Measurements from ENCODE around the gene PIP5K1B.

The PIP5K1B gene

DNA sequence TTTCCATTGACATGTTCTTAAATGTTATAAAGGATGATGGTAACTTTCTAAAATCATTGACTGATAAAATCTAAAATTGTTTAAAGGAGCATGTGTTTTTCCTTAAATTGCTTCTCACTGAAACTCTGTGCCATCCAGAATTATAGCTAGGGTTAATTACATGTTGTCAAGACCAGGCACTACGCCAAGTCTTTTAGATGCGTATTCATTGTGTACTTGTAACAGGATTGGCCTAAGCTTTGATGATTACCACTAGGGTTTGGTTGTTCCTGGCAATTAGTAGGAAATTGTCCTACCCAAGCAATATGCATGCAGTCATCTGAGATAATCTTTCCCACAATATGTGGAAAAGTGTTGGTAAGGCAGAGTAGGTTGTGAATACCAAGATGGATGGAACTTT is 265.1 kb downstream of the PIP5K1B start:
- no peaks in the 10 kb centered on the region for H3K79me2 ChIP-seq (ENCODE audit: control insufficient read depth, insufficient read depth, low read length, unreplicated experiment)
- H3K27ac ChIP-seq (ENCODE audit: low read depth, low read length), result no peak overlapping the region
- H2AFZ ChIP-seq (ENCODE audit: low read length, unreplicated experiment), result no peak overlapping the region
- no peak overlapping the region for H3K4me3 ChIP-seq (ENCODE audit: low read depth, low read length)
- no peaks in the 10 kb centered on the region for H3K4me1 ChIP-seq (ENCODE audit: control insufficient read depth, insufficient read depth, low read length, unreplicated experiment)
- H3K27me3 ChIP-seq (ENCODE audit: insufficient read depth, low read length), result peaks cover 14% of the 10 kb centered on the region
- H3K36me3 ChIP-seq (ENCODE audit: insufficient read depth, low read length), result no peaks in the 10 kb centered on the region

GRCh38 chr9:68973619-68974018 is 268.6 kb downstream of the PIP5K1B start:
- H3K79me2 ChIP-seq (ENCODE audit: control insufficient read depth, insufficient read depth, low read length, unreplicated experiment), result no peaks in the 10 kb centered on the region
- no peak overlapping the region for H2AFZ ChIP-seq (ENCODE audit: low read length, unreplicated experiment)
- H3K27me3 ChIP-seq (ENCODE audit: insufficient read depth, low read length), result peaks cover 21% of the 10 kb centered on the region
- no peaks in the 10 kb centered on the region for H3K4me1 ChIP-seq (ENCODE audit: control insufficient read depth, insufficient read depth, low read length, unreplicated experiment)
- no peaks in the 10 kb centered on the region for H3K36me3 ChIP-seq (ENCODE audit: insufficient read depth, low read length)
- no peak overlapping the region for H3K4me3 ChIP-seq (ENCODE audit: low read depth, low read length)
- H3K27ac ChIP-seq (ENCODE audit: low read depth, low read length), result no peak overlapping the region

- no peak overlapping the region for H3K4me3 ChIP-seq (ENCODE audit: low read depth, low read length)
- no peaks in the 10 kb centered on the region for H3K4me1 ChIP-seq (ENCODE audit: control insufficient read depth, insufficient read depth, low read length, unreplicated experiment)
- no peak overlapping the region for H3K27ac ChIP-seq (ENCODE audit: low read depth, low read length)
- H3K36me3 ChIP-seq (ENCODE audit: insufficient read depth, low read length), result no peaks in the 10 kb centered on the region
- peaks cover 27% of the 10 kb centered on the region for H3K27me3 ChIP-seq (ENCODE audit: insufficient read depth, low read length)
- H3K79me2 ChIP-seq (ENCODE audit: control insufficient read depth, insufficient read depth, low read length, unreplicated experiment), result no peaks in the 10 kb centered on the region
- no peak overlapping the region for H2AFZ ChIP-seq (ENCODE audit: low read length, unreplicated experiment)
These were observed 269.4 kb downstream of the PIP5K1B start for GRCh38 chr9:68974431-68974830.

DNA sequence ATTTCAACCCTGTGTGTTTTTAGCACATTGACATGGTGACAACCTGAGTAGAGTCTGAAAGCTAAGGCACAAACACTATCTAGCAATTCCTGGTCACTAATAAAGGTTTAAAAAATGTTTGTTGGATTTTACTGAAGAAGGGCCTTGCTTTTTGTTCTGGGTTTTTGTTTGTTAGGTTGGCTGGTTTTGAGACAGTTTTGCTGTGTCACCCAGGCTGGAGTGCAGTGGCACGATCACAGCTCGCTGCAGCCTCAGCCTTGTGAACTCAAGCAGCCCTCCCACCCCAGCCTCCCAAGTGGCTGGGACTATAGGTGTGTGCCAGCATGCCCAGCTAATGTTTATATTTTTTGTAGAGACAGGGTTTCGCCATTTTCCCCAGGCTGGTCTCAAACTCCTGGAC is 269.9 kb downstream of the PIP5K1B start:
- H3K4me3 ChIP-seq (ENCODE audit: low read depth, low read length), result no peak overlapping the region
- no peaks in the 10 kb centered on the region for H3K4me1 ChIP-seq (ENCODE audit: control insufficient read depth, insufficient read depth, low read length, unreplicated experiment)
- no peaks in the 10 kb centered on the region for H3K79me2 ChIP-seq (ENCODE audit: control insufficient read depth, insufficient read depth, low read length, unreplicated experiment)
- no peak overlapping the region for H3K27ac ChIP-seq (ENCODE audit: low read depth, low read length)
- no peak overlapping the region for H2AFZ ChIP-seq (ENCODE audit: low read length, unreplicated experiment)
- no peaks in the 10 kb centered on the region for H3K36me3 ChIP-seq (ENCODE audit: insufficient read depth, low read length)
- H3K27me3 ChIP-seq (ENCODE audit: insufficient read depth, low read length), result peaks cover 31% of the 10 kb centered on the region

DNA sequence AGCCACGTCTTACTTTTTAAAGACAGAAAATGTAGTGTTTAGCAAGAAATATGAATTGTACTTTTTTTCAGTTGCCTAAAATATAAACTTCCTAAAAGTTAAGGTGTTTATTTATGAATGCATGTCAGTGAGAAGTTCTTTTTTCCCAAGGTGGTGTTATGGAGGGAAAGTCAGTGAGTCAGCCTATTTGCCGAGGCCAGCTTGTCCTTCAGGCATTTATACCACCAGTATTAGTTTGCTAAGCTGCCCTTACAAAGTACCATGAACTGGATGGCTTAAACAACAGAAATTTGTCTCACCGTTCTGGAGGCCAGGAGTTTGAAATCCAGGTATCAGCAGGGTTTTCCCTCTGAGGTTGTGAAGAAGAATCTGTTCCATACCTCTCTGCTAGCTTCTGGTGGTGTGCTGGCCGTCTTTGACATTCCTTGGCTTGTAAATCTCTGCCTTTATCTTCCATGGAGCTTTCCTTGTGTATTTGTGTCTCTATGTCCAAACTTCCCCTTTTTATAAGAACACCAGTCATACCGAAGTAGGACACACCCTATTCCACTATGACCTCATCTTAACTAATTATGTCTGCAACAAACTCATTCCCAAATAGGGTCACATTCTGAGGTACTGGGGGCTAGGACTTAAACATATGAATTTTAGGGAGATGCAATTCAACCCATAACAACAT is 270.5 kb downstream of the PIP5K1B start:
- no peaks in the 10 kb centered on the region for H3K36me3 ChIP-seq (ENCODE audit: insufficient read depth, low read length)
- no peak overlapping the region for H2AFZ ChIP-seq (ENCODE audit: low read length, unreplicated experiment)
- no peak overlapping the region for H3K4me3 ChIP-seq (ENCODE audit: low read depth, low read length)
- no peaks in the 10 kb centered on the region for H3K79me2 ChIP-seq (ENCODE audit: control insufficient read depth, insufficient read depth, low read length, unreplicated experiment)
- no peaks in the 10 kb centered on the region for H3K4me1 ChIP-seq (ENCODE audit: control insufficient read depth, insufficient read depth, low read length, unreplicated experiment)
- no peak overlapping the region for H3K27ac ChIP-seq (ENCODE audit: low read depth, low read length)
- peaks cover 33% of the 10 kb centered on the region for H3K27me3 ChIP-seq (ENCODE audit: insufficient read depth, low read length)

DNA sequence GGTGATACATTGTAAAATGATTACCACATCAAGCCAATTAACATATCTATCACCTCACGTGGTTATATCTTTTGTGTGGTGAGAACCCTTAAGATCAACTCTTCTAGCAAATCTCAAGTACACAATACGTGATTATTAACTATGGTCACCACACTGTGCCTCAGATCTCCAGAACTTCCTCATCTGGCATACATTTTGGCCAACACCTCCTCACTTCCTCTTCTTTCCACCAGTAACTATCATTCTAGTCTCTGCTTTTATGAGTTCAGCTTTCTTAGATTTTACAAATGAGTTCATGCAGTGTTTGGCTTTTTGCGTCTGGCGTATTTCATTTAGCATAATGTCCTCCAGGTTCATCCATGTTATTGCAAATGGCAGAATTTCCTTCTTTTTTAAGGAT is 273.0 kb downstream of the PIP5K1B start:
- Histone ChIP-seq H2AFZ (ENCODE audit: low read length, unreplicated experiment) (no peak overlapping the region), H3K4me3 (ENCODE audit: low read depth, low read length) (no peak overlapping the region), H3K36me3 (ENCODE audit: insufficient read depth, low read length) (no peaks in the 10 kb centered on the region), H3K4me1 (ENCODE audit: control insufficient read depth, insufficient read depth, low read length, unreplicated experiment) (no peaks in the 10 kb centered on the region), H3K79me2 (ENCODE audit: control insufficient read depth, insufficient read depth, low read length, unreplicated experiment) (no peaks in the 10 kb centered on the region), H3K27me3 (ENCODE audit: insufficient read depth, low read length) (peaks cover 43% of the 10 kb centered on the region), H3K27ac (ENCODE audit: low read depth, low read length) (no peak overlapping the region)

DNA sequence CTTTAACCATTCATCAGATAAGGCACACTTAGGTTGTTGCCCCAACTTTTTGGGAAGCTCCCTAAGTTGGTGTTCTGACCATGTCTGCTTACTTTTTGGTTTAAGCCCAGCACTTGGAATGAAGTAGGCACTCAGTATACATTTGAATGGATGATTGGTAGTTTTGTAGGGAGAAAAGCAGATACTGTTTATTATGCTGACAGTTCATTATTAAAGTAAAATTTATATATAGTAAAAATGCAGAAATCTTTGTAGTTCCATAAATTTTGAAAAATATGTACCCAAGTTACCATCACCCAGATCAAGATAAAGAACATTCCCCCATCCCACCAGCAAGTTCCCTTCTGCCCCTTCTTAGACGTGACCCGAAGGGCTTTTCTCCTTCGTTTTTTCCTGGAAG is 273.5 kb downstream of the PIP5K1B start:
- peaks cover 46% of the 10 kb centered on the region for H3K27me3 ChIP-seq (ENCODE audit: insufficient read depth, low read length)
- no peaks in the 10 kb centered on the region for H3K4me1 ChIP-seq (ENCODE audit: control insufficient read depth, insufficient read depth, low read length, unreplicated experiment)
- no peaks in the 10 kb centered on the region for H3K36me3 ChIP-seq (ENCODE audit: insufficient read depth, low read length)
- H3K79me2 ChIP-seq (ENCODE audit: control insufficient read depth, insufficient read depth, low read length, unreplicated experiment), result no peaks in the 10 kb centered on the region
- no peak overlapping the region for H2AFZ ChIP-seq (ENCODE audit: low read length, unreplicated experiment)
- H3K27ac ChIP-seq (ENCODE audit: low read depth, low read length), result no peak overlapping the region
- H3K4me3 ChIP-seq (ENCODE audit: low read depth, low read length), result no peak overlapping the region

GRCh38 chr9:68979538-68980314 is 274.7 kb downstream of the PIP5K1B start:
- no peak overlapping the region for H3K27ac ChIP-seq (ENCODE audit: low read depth, low read length)
- H2AFZ ChIP-seq (ENCODE audit: low read length, unreplicated experiment), result no peak overlapping the region
- H3K4me3 ChIP-seq (ENCODE audit: low read depth, low read length), result no peak overlapping the region
- no peaks in the 10 kb centered on the region for H3K4me1 ChIP-seq (ENCODE audit: control insufficient read depth, insufficient read depth, low read length, unreplicated experiment)
- H3K79me2 ChIP-seq (ENCODE audit: control insufficient read depth, insufficient read depth, low read length, unreplicated experiment), result no peaks in the 10 kb centered on the region
- H3K36me3 ChIP-seq (ENCODE audit: insufficient read depth, low read length), result no peaks in the 10 kb centered on the region
- H3K27me3 ChIP-seq (ENCODE audit: insufficient read depth, low read length), result peaks cover 47% of the 10 kb centered on the region

DNA sequence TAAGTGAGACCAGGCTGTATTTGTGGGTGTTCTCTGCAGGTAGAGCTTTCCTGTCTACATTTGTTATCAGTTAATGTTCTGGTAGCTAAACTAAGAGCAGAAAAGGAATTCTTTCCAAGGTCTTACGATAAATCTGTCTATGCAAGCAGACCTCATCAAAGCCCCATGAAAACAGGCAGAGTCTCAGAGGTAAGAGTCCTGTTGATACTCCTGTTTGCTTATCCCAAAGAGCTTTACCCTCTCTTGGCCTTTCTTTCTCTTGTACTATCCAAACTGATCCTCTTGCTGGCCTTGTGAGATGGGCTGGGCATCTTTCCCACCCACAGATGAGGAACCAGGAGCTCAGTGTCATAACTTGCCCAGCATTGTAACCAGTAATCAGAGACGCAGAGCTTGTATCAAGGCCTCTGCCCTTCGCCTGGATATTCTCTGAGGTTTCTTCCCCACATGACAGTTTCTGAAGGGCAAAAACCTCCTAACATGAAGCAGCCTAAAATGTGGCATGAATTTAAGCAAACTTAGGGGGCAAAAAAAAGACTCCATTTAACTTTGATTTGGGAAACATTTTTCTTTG is 275.4 kb downstream of the PIP5K1B start:
- H3K4me3 ChIP-seq (ENCODE audit: low read depth, low read length), result no peak overlapping the region
- no peaks in the 10 kb centered on the region for H3K4me1 ChIP-seq (ENCODE audit: control insufficient read depth, insufficient read depth, low read length, unreplicated experiment)
- H2AFZ ChIP-seq (ENCODE audit: low read length, unreplicated experiment), result no peak overlapping the region
- H3K79me2 ChIP-seq (ENCODE audit: control insufficient read depth, insufficient read depth, low read length, unreplicated experiment), result no peaks in the 10 kb centered on the region
- no peak overlapping the region for H3K27ac ChIP-seq (ENCODE audit: low read depth, low read length)
- peaks cover 44% of the 10 kb centered on the region for H3K27me3 ChIP-seq (ENCODE audit: insufficient read depth, low read length)
- no peaks in the 10 kb centered on the region for H3K36me3 ChIP-seq (ENCODE audit: insufficient read depth, low read length)

GRCh38 chr9:68981789-68982188 is 276.7 kb downstream of the PIP5K1B start:
- no peak overlapping the region for H3K27ac ChIP-seq (ENCODE audit: low read depth, low read length)
- H2AFZ ChIP-seq (ENCODE audit: low read length, unreplicated experiment), result no peak overlapping the region
- peaks cover 43% of the 10 kb centered on the region for H3K27me3 ChIP-seq (ENCODE audit: insufficient read depth, low read length)
- no peaks in the 10 kb centered on the region for H3K36me3 ChIP-seq (ENCODE audit: insufficient read depth, low read length)
- H3K4me3 ChIP-seq (ENCODE audit: low read depth, low read length), result no peak overlapping the region
- no peaks in the 10 kb centered on the region for H3K4me1 ChIP-seq (ENCODE audit: control insufficient read depth, insufficient read depth, low read length, unreplicated experiment)
- no peaks in the 10 kb centered on the region for H3K79me2 ChIP-seq (ENCODE audit: control insufficient read depth, insufficient read depth, low read length, unreplicated experiment)

- Histone ChIP-seq H3K27me3 (ENCODE audit: insufficient read depth, low read length) (peaks cover 49% of the 10 kb centered on the region), H3K36me3 (ENCODE audit: insufficient read depth, low read length) (no peaks in the 10 kb centered on the region), H3K27ac (ENCODE audit: low read depth, low read length) (no peak overlapping the region), H3K4me1 (ENCODE audit: control insufficient read depth, insufficient read depth, low read length, unreplicated experiment) (no peaks in the 10 kb centered on the region), H3K4me3 (ENCODE audit: low read depth, low read length) (no peak overlapping the region), H3K79me2 (ENCODE audit: control insufficient read depth, insufficient read depth, low read length, unreplicated experiment) (no peaks in the 10 kb centered on the region), H2AFZ (ENCODE audit: low read length, unreplicated experiment) (no peak overlapping the region)
These were observed 278.0 kb downstream of the PIP5K1B start for GRCh38 chr9:68983008-68983411.

Measured in ACC112 (cell line).